NCI-H82 treated with DMSO at 0.1 percent for 48 hours (cell line): ENCODE results near the gene GOLGA8N.

Experiments
- DNase-seq: peaks from one replicate; lab custom pipeline; 2025; ENCODE audit not compliant: unreplicated experiment; lab: John Stamatoyannopoulos, UW

The GOLGA8N gene

DNA sequence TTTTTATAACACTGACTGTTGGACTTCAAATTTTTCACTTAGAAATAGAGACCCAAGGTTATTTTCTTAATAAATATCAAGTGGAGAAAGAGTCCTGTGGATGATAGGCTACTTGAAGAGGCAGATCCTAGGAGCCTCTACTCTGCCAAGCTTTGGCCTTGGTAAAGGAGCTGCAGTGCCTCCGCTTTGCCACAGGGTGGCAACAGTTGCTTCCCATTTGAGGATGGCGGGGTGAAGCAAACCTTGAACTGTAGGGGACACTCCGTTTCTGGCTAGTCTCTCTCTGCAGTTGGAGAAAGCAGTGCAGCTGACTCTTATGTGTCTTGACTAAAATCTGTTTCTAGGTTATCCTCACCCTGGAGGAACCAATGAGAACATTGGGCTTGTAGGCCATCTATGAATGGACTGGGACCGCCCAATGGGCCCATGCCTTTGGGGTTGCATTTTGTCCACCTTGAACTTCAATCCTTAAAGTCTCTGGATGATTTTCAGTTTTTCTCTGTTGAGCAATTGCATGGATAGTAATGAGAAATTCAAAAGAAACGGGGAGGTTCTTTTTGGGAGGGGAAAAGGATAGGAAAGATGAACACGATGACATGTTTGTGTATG is 58.1 kb downstream of the GOLGA8N start:
- no peak for DNase-seq

- DNase-seq, result no peak
Measured at GRCh38 chr15:32652178-32652577, 58.9 kb downstream of the GOLGA8N start.

DNA sequence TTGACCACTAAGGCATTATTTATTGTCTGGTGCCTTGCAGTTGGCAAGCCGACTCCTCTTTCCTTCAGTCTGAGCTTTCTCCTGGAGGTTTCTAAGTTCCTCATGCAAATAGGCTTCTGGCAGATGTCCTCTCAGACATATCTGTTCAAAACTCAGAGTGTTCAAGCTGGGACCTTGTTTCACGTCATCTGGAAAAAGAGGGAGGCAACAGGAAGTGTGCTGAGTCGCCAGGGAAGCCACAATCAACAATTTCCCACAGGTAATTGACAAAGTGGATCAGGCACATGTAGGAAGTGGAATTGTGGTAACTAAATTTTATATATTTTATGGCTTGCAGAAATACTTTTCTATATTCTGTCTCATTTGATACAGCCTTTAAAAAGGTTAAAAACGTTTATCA is 62.8 kb downstream of the GOLGA8N start:
- DNase-seq, result no peak

DNA sequence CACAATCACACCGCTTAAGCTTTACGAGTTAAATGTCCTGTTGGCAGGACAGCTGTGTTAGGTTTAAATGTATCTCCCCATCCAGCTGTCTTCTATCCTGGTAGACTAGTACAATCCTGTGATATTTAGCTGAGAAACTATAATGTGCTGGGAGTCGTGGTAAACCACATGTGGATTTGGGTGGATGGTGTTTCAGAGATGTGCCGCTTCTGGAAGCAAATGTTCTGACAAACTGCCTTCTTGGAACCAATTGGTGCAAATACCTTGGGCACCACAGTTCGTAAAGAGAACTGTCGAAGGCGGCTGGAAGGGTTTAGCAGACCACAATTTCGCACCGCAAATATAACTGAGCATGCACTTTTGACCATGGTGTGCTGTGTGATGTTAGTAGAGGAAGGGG is 63.2 kb downstream of the GOLGA8N start:
- DNase-seq, result no peak
